ENCODE data around the gene C20orf96. TPM values are rescaled to one million over a fixed set of nuclear protein-coding genes. Genes with fewer than 3 reads are reported as not detected.
"Not testable (repeated sequence)": the region's sequence is repeated elsewhere in the genome, so short reads cannot be mapped to it uniquely, and the experiment has no call there.

The C20orf96 gene
- total RNA-seq, 1 experiment from 2014 or later: 2.4 TPM

GRCh38 chr20:284172-284571 is 6.4 kb downstream of the C20orf96 start:
- DNase-seq (ENCODE audit: low read depth): no peak

- DNase-seq (ENCODE audit: low read depth): no peak
Measured at GRCh38 chr20:278607-279571, 11.7 kb downstream of the C20orf96 start.

GRCh38 chr20:278181-278580 is 12.4 kb downstream of the C20orf96 start:
- no peak for DNase-seq (ENCODE audit: low read depth)

GRCh38 chr20:277496-277781 is 13.1 kb downstream of the C20orf96 start:
- no peak for DNase-seq (ENCODE audit: low read depth)

GRCh38 chr20:276620-277495 is 13.7 kb downstream of the C20orf96 start:
- DNase-seq (ENCODE audit: low read depth): no peak

- DNase-seq (ENCODE audit: low read depth): no peak
Measured at GRCh38 chr20:275791-276190, 14.8 kb downstream of the C20orf96 start.

GRCh38 chr20:273884-274283 is 16.7 kb downstream of the C20orf96 start:
- DNase-seq (ENCODE audit: low read depth): no peak

- DNase-seq (ENCODE audit: low read depth): no peak
Measured at GRCh38 chr20:272718-273117, 17.8 kb downstream of the C20orf96 start.

- DNase-seq (ENCODE audit: low read depth): no peak
Measured at GRCh38 chr20:271528-271927, 19.0 kb downstream of the C20orf96 start.

GRCh38 chr20:271069-271468 is 19.5 kb downstream of the C20orf96 start:
- DNase-seq (ENCODE audit: low read depth): no peak

GRCh38 chr20:270517-270916 is 20.0 kb downstream of the C20orf96 start:
- DNase-seq (ENCODE audit: low read depth): no peak

GRCh38 chr20:266596-267562 is 23.7 kb downstream of the C20orf96 start:
- DNase-seq (ENCODE audit: low read depth): peak; percentile 75

- no peak for DNase-seq (ENCODE audit: low read depth)
Measured at GRCh38 chr20:263701-264100, 26.8 kb downstream of the C20orf96 start.

- DNase-seq (ENCODE audit: low read depth): no peak
Measured at GRCh38 chr20:259981-260380, 30.6 kb downstream of the C20orf96 start.

GRCh38 chr20:258963-259362 is 31.6 kb downstream of the C20orf96 start:
- DNase-seq (ENCODE audit: low read depth): peak; percentile 59

GRCh38 chr20:258269-258858 is 32.2 kb downstream of the C20orf96 start:
- DNase-seq (ENCODE audit: low read depth): no peak

GRCh38 chr20:257419-257818 is 33.1 kb downstream of the C20orf96 start, which contains the start of gene DEFB132:
Gene DEFB132 (plus strand): TSS chr20:257724. CDS start chr20:257779, 55 bp downstream.
- no peak for DNase-seq (ENCODE audit: low read depth)

- DNase-seq (ENCODE audit: low read depth): not testable (repeated sequence)
Measured at GRCh38 chr20:253447-253846, 37.1 kb downstream of the C20orf96 start.

GRCh38 chr20:252801-253200 is 37.7 kb downstream of the C20orf96 start:
- DNase-seq (ENCODE audit: low read depth): no peak

- DNase-seq (ENCODE audit: low read depth): no peak
Measured at GRCh38 chr20:251354-251753, 39.2 kb downstream of the C20orf96 start.

GRCh38 chr20:242905-243304 is 47.6 kb downstream of the C20orf96 start:
- no peak for DNase-seq (ENCODE audit: low read depth)

Data from RPMI7951 (cell line).